Dendritic cell treated with granulocyte-macrophage colony-stimulating factor and Interleukin-4, amounts not matched to agents 40 ng/mL and 50 ng/mL, for 4 days (primary cell): Measurements from ENCODE around the gene FAM163B.

Experiments used
- H3K27ac Mint-ChIP-seq: one replicate; pipeline ENCODE4 v1.8.0; 2022; ENCODE audit warnings: mild to moderate bottlenecking, mixed read lengths
- H3K27me3 Mint-ChIP-seq: one replicate; pipeline ENCODE4 v1.8.0; 2022; ENCODE audit warnings: mild to moderate bottlenecking, mixed read lengths
- H3K36me3 Mint-ChIP-seq: one replicate; pipeline ENCODE4 v1.8.0; 2022; ENCODE audit warnings: low read depth, mixed read lengths
- H3K4me1 Mint-ChIP-seq: one replicate; pipeline ENCODE4 v1.8.0; 2022; ENCODE audit warnings: low read depth, mixed read lengths
- H3K4me3 Mint-ChIP-seq: one replicate; pipeline ENCODE4 v1.8.0; 2022; ENCODE audit warnings: mild to moderate bottlenecking, moderate library complexity, mixed read lengths
- H3K9me3 Mint-ChIP-seq: one replicate; pipeline ENCODE4 v1.8.0; 2022; ENCODE audit warnings: mixed read lengths
- intact Hi-C: fragments of 100-400 bp; cut with micrococcal nuclease; formaldehyde crosslinking; loops from one replicate; pipeline ENCODE4 v1.15.0; 2022

Gene FAM163B

GRCh38 chr9:133561976-133562554 lies 47.1 kb downstream of the FAM163B start:
- intact Hi-C loops: no loop called here
- Mint-ChIP-seq H3K27ac (no peak overlapping the region), H3K9me3 (no peaks in the 10 kb centered on the region), H3K4me3 (no peak overlapping the region), H3K27me3 (peaks cover 30% of the 10 kb centered on the region), H3K36me3 (no peaks in the 10 kb centered on the region), H3K4me1 (peaks cover 31% of the 10 kb centered on the region)

GRCh38 chr9:133560944-133561343 lies 48.2 kb downstream of the FAM163B start:
- peaks cover 31% of the 10 kb centered on the region for H3K4me1 Mint-ChIP-seq
- H3K9me3 Mint-ChIP-seq: no peaks in the 10 kb centered on the region
- H3K4me3 Mint-ChIP-seq: no peak overlapping the region
- intact Hi-C loops: no loop called here
- H3K27me3 Mint-ChIP-seq: peaks cover 34% of the 10 kb centered on the region
- H3K36me3 Mint-ChIP-seq: no peaks in the 10 kb centered on the region
- H3K27ac Mint-ChIP-seq: no peak overlapping the region

- peaks cover 31% of the 10 kb centered on the region for H3K4me1 Mint-ChIP-seq
- H3K4me3 Mint-ChIP-seq: no peak overlapping the region
- H3K27ac Mint-ChIP-seq: no peak overlapping the region
- H3K27me3 Mint-ChIP-seq: peaks cover 37% of the 10 kb centered on the region
- intact Hi-C loops: no loop called here
- H3K9me3 Mint-ChIP-seq: no peaks in the 10 kb centered on the region
- H3K36me3 Mint-ChIP-seq: no peaks in the 10 kb centered on the region
Measured at GRCh38 chr9:133560311-133560710, 48.9 kb downstream of the FAM163B start.

- H3K27me3 Mint-ChIP-seq: peaks cover 26% of the 10 kb centered on the region
- peaks cover 29% of the 10 kb centered on the region for H3K4me1 Mint-ChIP-seq
- H3K36me3 Mint-ChIP-seq: no peaks in the 10 kb centered on the region
- H3K9me3 Mint-ChIP-seq: no peaks in the 10 kb centered on the region
- H3K4me3 Mint-ChIP-seq: peak overlapping the region; percentile 0
- peak overlapping the region; percentile 83 for H3K27ac Mint-ChIP-seq
- intact Hi-C loops: no loop called here
Measured at GRCh38 chr9:133558191-133559126, 50.7 kb downstream of the FAM163B start.

GRCh38 chr9:133557581-133557980 lies 51.6 kb downstream of the FAM163B start:
- no peaks in the 10 kb centered on the region for H3K9me3 Mint-ChIP-seq
- H3K36me3 Mint-ChIP-seq: no peaks in the 10 kb centered on the region
- peaks cover 22% of the 10 kb centered on the region for H3K4me1 Mint-ChIP-seq
- no peak overlapping the region for H3K4me3 Mint-ChIP-seq
- intact Hi-C loops: no loop called here
- peak overlapping the region; percentile 83 for H3K27ac Mint-ChIP-seq
- peaks cover 21% of the 10 kb centered on the region for H3K27me3 Mint-ChIP-seq

- Mint-ChIP-seq H3K27ac (peak overlapping the region; percentile 39), H3K36me3 (no peaks in the 10 kb centered on the region), H3K9me3 (no peaks in the 10 kb centered on the region), H3K4me1 (peaks cover 22% of the 10 kb centered on the region), H3K4me3 (no peak overlapping the region), H3K27me3 (peaks cover 17% of the 10 kb centered on the region)
- intact Hi-C loops: no loop called here
Measured at GRCh38 chr9:133556354-133556753, 52.8 kb downstream of the FAM163B start.

GRCh38 chr9:133554729-133555128 lies 54.5 kb downstream of the FAM163B start:
- no peak overlapping the region for H3K27ac Mint-ChIP-seq
- H3K4me1 Mint-ChIP-seq: peaks cover 19% of the 10 kb centered on the region
- H3K4me3 Mint-ChIP-seq: no peak overlapping the region
- intact Hi-C loops: no loop called here
- no peaks in the 10 kb centered on the region for H3K36me3 Mint-ChIP-seq
- H3K27me3 Mint-ChIP-seq: peaks cover 21% of the 10 kb centered on the region
- no peaks in the 10 kb centered on the region for H3K9me3 Mint-ChIP-seq

GRCh38 chr9:133553973-133554713 lies 55.0 kb downstream of the FAM163B start:
- Mint-ChIP-seq H3K27ac (no peak overlapping the region), H3K36me3 (no peaks in the 10 kb centered on the region)
- intact Hi-C loops: no loop called here

GRCh38 chr9:133553123-133553522 lies 56.1 kb downstream of the FAM163B start:
- no peaks in the 10 kb centered on the region for H3K36me3 Mint-ChIP-seq
- no peaks in the 10 kb centered on the region for H3K9me3 Mint-ChIP-seq
- no peak overlapping the region for H3K27ac Mint-ChIP-seq
- peaks cover 17% of the 10 kb centered on the region for H3K27me3 Mint-ChIP-seq
- intact Hi-C loops: no loop called here
- no peak overlapping the region for H3K4me3 Mint-ChIP-seq
- H3K4me1 Mint-ChIP-seq: peaks cover 7% of the 10 kb centered on the region

More at GRCh38 chr9:133553973-133554713, 55.0 kb downstream of the FAM163B start:
- H3K4me3 Mint-ChIP-seq: no peak overlapping the region
- peaks cover 17% of the 10 kb centered on the region for H3K27me3 Mint-ChIP-seq
- H3K9me3 Mint-ChIP-seq: no peaks in the 10 kb centered on the region
- peaks cover 17% of the 10 kb centered on the region for H3K4me1 Mint-ChIP-seq

- no peaks in the 10 kb centered on the region for H3K9me3 Mint-ChIP-seq
- intact Hi-C loops: no loop called here
- H3K27ac Mint-ChIP-seq: no peak overlapping the region
- H3K27me3 Mint-ChIP-seq: peaks cover 17% of the 10 kb centered on the region
- no peak overlapping the region for H3K4me3 Mint-ChIP-seq
- H3K4me1 Mint-ChIP-seq: no peaks in the 10 kb centered on the region
- H3K36me3 Mint-ChIP-seq: no peaks in the 10 kb centered on the region
Measured at GRCh38 chr9:133552236-133552635, 57.0 kb downstream of the FAM163B start.

- no peaks in the 10 kb centered on the region for H3K4me1 Mint-ChIP-seq
- intact Hi-C loops: no loop called here
- H3K27ac Mint-ChIP-seq: no peak overlapping the region
- no peaks in the 10 kb centered on the region for H3K36me3 Mint-ChIP-seq
- peaks cover 17% of the 10 kb centered on the region for H3K27me3 Mint-ChIP-seq
- no peaks in the 10 kb centered on the region for H3K9me3 Mint-ChIP-seq
- no peak overlapping the region for H3K4me3 Mint-ChIP-seq
Measured at GRCh38 chr9:133551446-133551845, 57.7 kb downstream of the FAM163B start.

- Mint-ChIP-seq H3K27me3 (peaks cover 14% of the 10 kb centered on the region), H3K27ac (no peak overlapping the region)
Measured at GRCh38 chr9:133547116-133547515, 62.1 kb downstream of the FAM163B start.

GRCh38 chr9:133546287-133546680 lies 62.9 kb downstream of the FAM163B start:
- Mint-ChIP-seq H3K27me3 (peaks cover 17% of the 10 kb centered on the region), H3K27ac (no peak overlapping the region), H3K9me3 (no peaks in the 10 kb centered on the region), H3K4me3 (no peak overlapping the region), H3K4me1 (no peaks in the 10 kb centered on the region), H3K36me3 (no peaks in the 10 kb centered on the region)
- intact Hi-C loops: no loop called here

More at GRCh38 chr9:133547116-133547515, 62.1 kb downstream of the FAM163B start:
- H3K36me3 Mint-ChIP-seq: no peaks in the 10 kb centered on the region
- intact Hi-C loops: no loop called here
- H3K4me3 Mint-ChIP-seq: no peak overlapping the region
- no peaks in the 10 kb centered on the region for H3K4me1 Mint-ChIP-seq
- H3K9me3 Mint-ChIP-seq: no peaks in the 10 kb centered on the region
